ENCODE data around the gene PRPSAP1.

PRPSAP1 gene

GRCh38 chr17:76398523-76399174 lies 44.9 kb upstream of the PRPSAP1 start (continued):
- TF ChIP-seq PBX3 (CRISPR knock-in tag; IDR thresholded peaks at IDR 0.05): no peak

GRCh38 chr17:76397687-76398522 lies 44.2 kb upstream of the PRPSAP1 start:
- peak; percentile 41 for TF ChIP-seq ZBTB20 (tag by site-specific recombination; IDR thresholded peaks at IDR 0.05)
- TF ChIP-seq ZNF2 (tag by site-specific recombination; IDR thresholded peaks at IDR 0.05): peak; percentile 94
- peak; percentile 86 for TF ChIP-seq CTCF (tag by site-specific recombination; IDR thresholded peaks at IDR 0.05)
- no peak for TF ChIP-seq ZNF341 (tag by site-specific recombination; IDR thresholded peaks at IDR 0.05; ENCODE audit: low read depth)
- peak; percentile 19; the same call in 1 of the 2 replicates for TF ChIP-seq ZBTB48 (tag by site-specific recombination; IDR thresholded peaks at IDR 0.05)
- no peak for TF ChIP-seq ZNF26 (tag by site-specific recombination; IDR thresholded peaks at IDR 0.05)
- TF ChIP-seq ZBTB17 (tag by site-specific recombination; IDR thresholded peaks at IDR 0.05): peak; percentile 59
- peak; percentile 25; the same call in 1 of the 2 replicates for TF ChIP-seq TRIM28 (IDR thresholded peaks at IDR 0.05; ENCODE audit: borderline replicate concordance, low read length)
- peak; percentile 83 for TF ChIP-seq ZNF654 (tag by site-specific recombination; IDR thresholded peaks at IDR 0.05; ENCODE audit: low read depth)
- peak; percentile 42; the same call in 1 of the 2 replicates for TF ChIP-seq ZNF600 (tag by site-specific recombination; IDR thresholded peaks at IDR 0.05)
- H3K9me3 ChIP-seq (ENCODE audit: control insufficient read depth, insufficient read depth, low read depth, low read length): no peaks in the 10 kb centered on the region
- ChIA-PET POLR2A (interaction anchor here (0.6 to 1.6 kb wide), 5 partner anchors 25 to 133 kb away, joined by 3 to 7 read pairs (median 6); partner anchors contain the start of gene PRPSAP1), CTCF (interaction anchor here (0.6 to 7.4 kb wide), 45 partner anchors 8 to 1597 kb away, joined by 3 to 244 read pairs (median 5); partner anchors contain the start of genes AANAT, PRPSAP1, QRICH2 and RHBDF2)
- H3K27ac ChIP-seq (ENCODE audit: extremely low read depth, low read depth, low read length): no peak overlapping the region
- H3K36me3 ChIP-seq (ENCODE audit: control insufficient read depth in 2 of 2, insufficient read depth in 1 of 2, low read length in 2 of 2): peaks cover 10 to 88% of the 10 kb centered on the region in 2 experiments; a peak in 2 of 3 replicates
- no peak overlapping the region for H3K4me3 ChIP-seq (ENCODE audit: low read depth, low read length)
- no peaks in the 10 kb centered on the region for H3K4me1 ChIP-seq (ENCODE audit: control insufficient read depth, insufficient read depth, low read length)

- Histone ChIP-seq H3K4me3 (ENCODE audit: low read depth, low read length) (no peak overlapping the region), H3K4me1 (ENCODE audit: control insufficient read depth, insufficient read depth, low read length) (no peaks in the 10 kb centered on the region), H3K27ac (ENCODE audit: extremely low read depth, low read depth, low read length) (no peak overlapping the region), H3K36me3 (ENCODE audit: control insufficient read depth in 2 of 2, insufficient read depth in 1 of 2, low read length in 2 of 2) (peaks cover 5 to 81% of the 10 kb centered on the region in 2 experiments; a peak in 2 of 3 replicates), H3K9me3 (ENCODE audit: control insufficient read depth, insufficient read depth, low read depth, low read length) (no peaks in the 10 kb centered on the region)
- CTCF ChIA-PET: interaction anchor here (0.8 to 7.4 kb wide), 26 partner anchors 8 to 383 kb away, joined by 3 to 244 read pairs (median 6); partner anchors contain the start of genes PRPSAP1, QRICH2, RHBDF2 and SPHK1
- TF ChIP-seq ZEB2 (tag by site-specific recombination; IDR thresholded peaks at IDR 0.05): no peak
- no peak for TF ChIP-seq GLI2 (tag by site-specific recombination; IDR thresholded peaks at IDR 0.05; ENCODE audit: borderline replicate concordance, low read depth)
- TF ChIP-seq KLF10 (tag by site-specific recombination; IDR thresholded peaks at IDR 0.05): no peak
- TF ChIP-seq SP2 (tag by site-specific recombination; IDR thresholded peaks at IDR 0.05): no peak
- TF ChIP-seq ZNF645 (tag by site-specific recombination; IDR thresholded peaks at IDR 0.05): no peak
- no peak for TF ChIP-seq ZXDB (tag by site-specific recombination; IDR thresholded peaks at IDR 0.05)
- POLR2A ChIA-PET: interaction anchor here (1.6 kb wide), 1 partner anchor 94 kb away, joined by 7 read pairs; no protein-coding TSS in a partner anchor
These were observed 43.5 kb upstream of the PRPSAP1 start for GRCh38 chr17:76397184-76397583.

Data from HEK293 (cell line).